ENCODE data around the gene TLR10.
"Not testable (repeated sequence)": the region's sequence is repeated elsewhere in the genome, so short reads cannot be mapped to it uniquely, and the experiment has no call there.

TLR10 gene, protein sequence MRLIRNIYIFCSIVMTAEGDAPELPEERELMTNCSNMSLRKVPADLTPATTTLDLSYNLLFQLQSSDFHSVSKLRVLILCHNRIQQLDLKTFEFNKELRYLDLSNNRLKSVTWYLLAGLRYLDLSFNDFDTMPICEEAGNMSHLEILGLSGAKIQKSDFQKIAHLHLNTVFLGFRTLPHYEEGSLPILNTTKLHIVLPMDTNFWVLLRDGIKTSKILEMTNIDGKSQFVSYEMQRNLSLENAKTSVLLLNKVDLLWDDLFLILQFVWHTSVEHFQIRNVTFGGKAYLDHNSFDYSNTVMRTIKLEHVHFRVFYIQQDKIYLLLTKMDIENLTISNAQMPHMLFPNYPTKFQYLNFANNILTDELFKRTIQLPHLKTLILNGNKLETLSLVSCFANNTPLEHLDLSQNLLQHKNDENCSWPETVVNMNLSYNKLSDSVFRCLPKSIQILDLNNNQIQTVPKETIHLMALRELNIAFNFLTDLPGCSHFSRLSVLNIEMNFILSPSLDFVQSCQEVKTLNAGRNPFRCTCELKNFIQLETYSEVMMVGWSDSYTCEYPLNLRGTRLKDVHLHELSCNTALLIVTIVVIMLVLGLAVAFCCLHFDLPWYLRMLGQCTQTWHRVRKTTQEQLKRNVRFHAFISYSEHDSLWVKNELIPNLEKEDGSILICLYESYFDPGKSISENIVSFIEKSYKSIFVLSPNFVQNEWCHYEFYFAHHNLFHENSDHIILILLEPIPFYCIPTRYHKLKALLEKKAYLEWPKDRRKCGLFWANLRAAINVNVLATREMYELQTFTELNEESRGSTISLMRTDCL

DNA sequence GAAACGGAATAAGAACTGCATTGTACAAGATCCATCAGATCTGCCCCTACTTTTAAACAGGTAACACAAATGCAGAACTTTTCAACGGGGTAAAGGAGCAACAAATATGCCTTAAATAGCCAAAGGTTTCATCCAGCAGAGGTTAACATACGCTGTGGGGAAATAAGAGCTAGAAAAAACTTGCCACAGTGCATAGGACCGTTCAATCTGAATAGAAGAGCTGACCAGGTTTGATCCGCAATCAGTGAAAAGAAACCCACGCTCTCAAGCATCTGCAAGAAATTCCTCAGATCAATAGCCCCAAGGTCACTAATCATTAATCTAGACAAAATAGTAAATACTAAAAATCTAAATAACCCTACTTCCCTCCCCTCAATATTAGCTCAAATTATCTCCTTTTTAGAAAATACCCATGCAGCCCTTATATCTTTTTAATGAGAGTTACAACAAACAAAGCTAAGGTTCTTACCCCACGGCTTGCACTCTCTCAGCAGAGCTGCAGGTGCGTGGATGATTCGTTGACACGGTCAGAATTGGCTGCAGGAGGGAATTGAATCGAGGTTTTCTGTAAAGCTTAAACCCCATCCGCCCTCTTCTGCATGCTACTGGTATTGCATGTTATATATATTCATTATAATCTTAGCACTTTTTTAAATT lies at the start of gene TLR10:
Gene TLR10 (minus strand): TSS at position 539 of the 657 bp plus-strand sequence. CDS start 7,400 bp downstream, outside the sequence.
- peak in 16 of 51 donors; percentile 3 to 57 (median 16) for DNase-seq

- DNase-seq = no peak
These were observed 49.4 kb upstream of the TLR10 start for GRCh38 chr4:38832206-38832605.

- no peak for DNase-seq
These were observed 48.9 kb upstream of the TLR10 start for GRCh38 chr4:38831653-38832052.

- DNase-seq = no peak
These were observed 46.4 kb upstream of the TLR10 start for GRCh38 chr4:38829237-38829636.

DNA sequence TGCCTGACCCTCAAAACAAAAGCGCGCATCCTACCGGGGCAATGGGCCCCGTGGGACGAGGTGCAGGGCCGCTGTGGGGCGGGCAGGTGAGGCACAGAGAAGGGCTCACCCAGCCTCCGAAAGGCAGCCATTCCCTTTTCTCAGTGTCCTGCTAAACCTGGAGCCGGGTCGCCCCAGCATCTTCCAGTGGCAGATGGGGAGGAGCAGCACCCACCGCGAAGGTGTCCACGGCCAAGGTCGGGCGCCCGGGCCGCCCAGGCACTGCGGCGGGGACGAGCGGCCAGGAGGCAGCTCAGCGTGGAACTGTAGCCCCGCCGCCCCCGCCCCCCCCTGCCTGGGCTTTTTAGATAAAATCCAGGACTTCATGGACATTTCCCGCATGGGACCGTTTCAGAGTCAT lies 41.0 kb upstream of the TLR10 start:
- no peak for DNase-seq

DNA sequence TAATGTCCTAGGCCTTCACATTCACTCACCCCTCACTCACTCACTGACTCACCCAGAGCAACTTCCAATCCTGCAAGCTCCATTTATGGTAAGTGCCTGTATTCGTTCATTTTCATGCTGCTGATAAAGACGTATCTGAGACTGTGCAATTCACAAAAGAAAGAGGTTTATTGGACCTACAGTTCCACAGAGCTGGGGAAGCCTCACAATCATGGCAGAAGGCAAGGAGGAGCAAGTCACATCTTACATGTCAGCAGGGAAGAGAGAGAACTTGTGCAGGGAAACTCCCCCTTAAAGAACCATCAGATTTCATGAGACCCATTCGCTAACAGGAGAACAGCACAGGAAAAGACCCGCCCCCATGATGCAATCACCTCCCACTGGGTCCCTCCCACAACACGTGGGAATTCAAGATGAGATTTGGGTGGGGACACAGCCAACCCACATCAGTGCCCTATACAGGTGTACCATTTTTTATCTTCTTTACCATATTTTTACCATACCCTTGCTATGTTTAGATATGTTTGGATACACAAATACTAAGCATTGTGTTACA lies 40.0 kb upstream of the TLR10 start:
- DNase-seq = no peak

- no peak for DNase-seq
These were observed 38.9 kb upstream of the TLR10 start for GRCh38 chr4:38821739-38822138.

DNA sequence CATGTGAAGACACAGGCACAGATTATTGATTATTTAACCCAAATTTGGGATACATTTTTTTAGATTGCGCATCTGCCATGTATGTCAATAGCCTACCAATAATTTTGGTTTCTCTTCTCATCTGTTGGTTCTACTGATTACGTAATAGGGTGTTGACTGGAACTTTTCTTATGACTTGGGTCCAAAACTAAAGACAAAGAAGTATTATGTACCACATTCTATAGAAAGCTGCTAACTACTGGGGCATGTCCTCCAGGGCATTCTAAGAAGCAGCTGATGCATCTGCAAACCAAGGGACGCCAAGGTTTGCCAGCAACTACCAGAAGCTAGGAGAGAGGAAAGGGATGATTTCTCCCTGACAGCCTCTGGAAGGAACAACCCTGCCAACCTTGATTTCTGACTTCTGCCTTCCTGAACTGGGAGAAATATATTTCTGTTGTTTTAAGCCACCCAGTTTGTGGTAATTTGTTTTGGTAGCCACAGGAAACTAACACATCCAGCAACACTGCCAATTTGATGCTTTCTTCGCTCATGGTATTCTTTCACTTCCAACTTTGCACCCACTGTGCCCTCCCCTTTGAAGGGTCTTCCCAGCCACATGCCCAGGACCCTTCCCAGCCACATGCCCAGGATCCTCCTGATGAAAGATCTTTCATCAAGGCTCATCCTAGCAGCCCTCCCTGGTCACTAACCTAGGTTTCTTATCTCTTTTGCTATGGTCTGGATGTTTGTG lies 37.7 kb upstream of the TLR10 start:
- DNase-seq = no peak

GRCh38 chr4:38819569-38819968 lies 36.8 kb upstream of the TLR10 start:
- no peak for DNase-seq

DNA sequence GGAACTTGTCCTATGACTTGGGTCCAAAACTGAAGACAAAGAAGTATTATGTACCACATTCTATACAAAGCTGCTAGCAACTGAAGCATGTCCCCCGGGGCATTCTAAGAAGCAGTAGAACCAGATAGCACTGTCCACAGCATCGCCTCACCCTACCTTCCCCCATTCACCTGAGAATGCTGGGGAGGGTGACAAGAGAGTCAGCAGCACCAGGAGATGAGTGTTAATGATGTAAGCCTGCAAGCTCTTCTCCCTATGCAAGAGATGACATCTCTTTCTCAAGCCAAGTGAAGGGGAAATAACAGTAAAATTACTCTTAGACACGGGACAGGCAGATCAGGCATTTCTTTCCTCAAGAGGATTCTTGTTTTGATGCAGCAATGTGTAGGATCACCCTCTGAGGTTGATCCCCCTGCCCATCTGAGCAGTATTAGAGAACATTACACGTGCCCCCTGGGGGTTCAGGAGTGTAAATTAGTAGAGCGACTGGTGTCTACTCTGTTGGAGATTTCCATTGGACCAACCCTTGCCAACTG lies 35.7 kb upstream of the TLR10 start:
- no peak for DNase-seq

DNA sequence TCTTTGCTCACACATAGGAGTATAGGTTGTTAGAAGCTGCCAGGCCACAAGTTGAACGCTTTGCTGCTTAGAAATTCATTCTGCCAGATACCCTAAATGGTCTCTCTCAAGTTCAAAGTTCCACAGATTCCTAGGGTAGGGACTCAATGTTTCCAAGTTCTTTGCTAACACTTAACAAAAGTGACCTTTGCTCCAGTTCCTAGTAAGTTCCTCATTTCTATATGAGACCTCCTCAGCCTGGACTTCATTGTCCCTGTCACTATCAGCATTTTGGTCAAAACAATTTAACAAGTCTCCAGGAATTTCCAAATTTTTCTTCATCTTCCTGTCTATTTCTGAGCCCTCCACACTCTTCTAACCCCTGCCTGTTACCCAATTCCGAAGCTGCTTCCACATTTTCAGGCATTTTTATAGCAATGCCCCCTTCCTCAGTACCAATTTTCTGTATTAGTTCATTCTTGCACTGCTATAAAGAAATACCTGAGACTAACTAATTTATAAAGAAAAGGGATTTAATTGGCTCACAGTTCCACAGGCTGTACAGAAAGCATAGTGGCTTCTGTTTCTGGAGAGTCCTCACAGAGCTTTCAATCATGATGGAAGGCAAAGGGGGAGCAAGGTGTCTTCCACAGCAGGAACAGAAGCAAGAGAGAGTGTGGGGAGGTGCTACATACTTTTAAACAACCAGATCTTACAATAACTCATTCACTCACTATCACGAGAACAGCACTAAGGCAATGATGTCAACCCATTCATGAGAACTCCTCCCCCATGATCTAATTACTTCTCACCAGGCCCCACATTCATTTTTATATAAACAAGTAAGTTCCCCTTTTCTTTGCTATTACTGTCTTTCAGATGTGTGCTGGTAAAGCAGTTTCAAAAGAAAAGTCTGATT lies 33.3 kb upstream of the TLR10 start:
- DNase-seq = peak in 1 of 51 donors; percentile 32

DNA sequence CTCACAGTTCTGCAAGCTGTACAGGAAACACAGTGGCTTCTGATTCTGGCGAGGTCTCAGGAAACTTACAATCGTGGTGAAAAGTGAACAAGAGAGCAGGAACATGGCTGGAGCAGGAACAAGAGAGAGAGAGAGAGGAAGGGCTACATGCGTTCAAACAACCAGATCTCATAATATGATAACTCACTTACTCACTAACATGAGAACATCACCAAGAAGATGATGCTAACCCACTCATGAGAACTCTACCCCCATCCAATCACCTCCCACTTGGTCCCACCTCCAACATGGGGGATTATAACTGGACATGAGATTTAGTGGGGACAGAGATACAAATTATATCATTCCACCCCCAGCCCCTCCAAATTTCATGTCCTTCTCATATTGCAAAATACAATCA lies 31.6 kb upstream of the TLR10 start:
- DNase-seq = no peak

- no peak for DNase-seq
These were observed 28.5 kb upstream of the TLR10 start for GRCh38 chr4:38811297-38811696.

DNA sequence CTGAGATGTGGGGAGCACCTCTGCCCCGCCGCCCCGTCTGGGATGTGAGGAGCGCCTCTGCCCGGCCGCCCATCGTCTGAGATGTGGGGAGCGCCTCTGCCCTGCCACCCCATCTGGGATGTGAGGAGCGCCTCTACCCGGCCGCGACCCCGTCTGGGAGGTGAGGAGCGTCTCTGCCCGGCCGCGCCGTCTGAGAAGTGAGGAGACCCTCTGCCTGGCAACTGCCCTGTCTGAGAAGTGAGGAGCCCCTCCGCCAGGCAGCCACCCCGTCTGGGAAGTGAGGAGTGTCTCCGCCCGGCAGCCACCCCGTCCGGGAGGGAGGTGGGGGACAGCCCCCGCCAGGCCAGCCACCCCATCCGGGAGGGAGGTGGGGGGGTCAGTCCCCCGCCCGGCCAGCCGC lies 24.7 kb upstream of the TLR10 start:
- DNase-seq = not testable (repeated sequence)

- not testable (repeated sequence) for DNase-seq
These were observed 23.5 kb upstream of the TLR10 start for GRCh38 chr4:38806251-38806650.

- peak in 16 of 51 donors; percentile 1 to 39 (median 9) for DNase-seq
These were observed 22.8 kb upstream of the TLR10 start for GRCh38 chr4:38805530-38806145.

GRCh38 chr4:38804654-38805295 lies 22.0 kb upstream of the TLR10 start, which contains the start of gene TLR1:
TSS of gene TLR1 (minus strand) at chr4:38804791. CDS start at chr4:38798831, 5,960 bp downstream.
- DNase-seq = peak in 1 of 51 donors; percentile 73

Data from hypothalamus (tissue), 51 donors.